A549 (cell line): ENCODE measurements around the gene OR2V1. TPM values are rescaled to one million over a fixed set of nuclear protein-coding genes. Genes with fewer than 3 reads are reported as not detected.

Source experiments
- ATAC-seq, 2 experiments: fragments of 200-7000 bp in 1 of 2; fragments of >200 bp in 1 of 2; cut with Nextera tagmentation in 1 of 2; cut with Tn5 transposase in 1 of 2; 3 replicates each; pipeline versions ENCODE4 v1.8.0 to v1.9.1; 2018 to 2020; ENCODE audit warnings: mild to moderate bottlenecking in 1 of 2, moderate library complexity in 1 of 2
- CTCF ChIA-PET: fragments of 300-600 bp; sonication (Branson Sonifier 250); formaldehyde crosslinking; extraction: SDS; loops from one replicate; lab custom pipeline; 2021; ENCODE audit warnings: antibody characterized with exemption, inconsistent platforms; lab: Yijun Ruan, JAX
- POLR2A ChIA-PET: fragments of 350-600 bp; formaldehyde crosslinking; extraction: SDS; loops from one replicate; lab custom pipeline; 2021; ENCODE audit warnings: antibody characterized with exemption, inconsistent platforms; lab: Yijun Ruan, JAX
- DNase-seq, 2 experiments: peaks; one replicate each; pipeline versions ENCODE4 v3.0.0 to v3.0.0-alpha.2; 2011 to 2016; ENCODE audit warnings: low read depth in 1 of 2, low spot score in 1 of 2
- FAIRE-seq: peaks from 2 replicates; lab custom pipeline; 2011; peaks lifted over from hg19 to GRCh38; lab: Jason Lieb, UNC
- H3K27ac ChIP-seq, 2 experiments: fragments of >200 bp; sonication (Bioruptor Twin); formaldehyde crosslinking; 3 replicates each; pipeline ENCODE4 v1.5.1; 2016 to 2017
- H3K4me1 ChIP-seq: fragments of >200 bp; sonication (Bioruptor Twin); formaldehyde crosslinking; 3 replicates; pipeline ENCODE4 v1.6.1; 2016
- H3K4me2 ChIP-seq: fragments of >200 bp; sonication (Bioruptor Twin); formaldehyde crosslinking; 3 replicates; pipeline ENCODE4 v1.6.1; 2016
- H3K4me3 ChIP-seq: fragments of >200 bp; sonication (Bioruptor Twin); formaldehyde crosslinking; 3 replicates; pipeline ENCODE4 v1.5.1; 2016
- H3K9me3 ChIP-seq: fragments of >200 bp; sonication (Bioruptor Twin); formaldehyde crosslinking; 3 replicates; pipeline ENCODE4 v1.6.1; 2016
- CBX8 ChIP-seq: fragments of 200-600 bp; sonication (generic); IDR thresholded peaks from 2 replicates; pipeline ENCODE4 v1.6.1; 2016
- CHD4 ChIP-seq: fragments of 200-600 bp; sonication (generic); IDR thresholded peaks from 2 replicates; pipeline ENCODE4 v1.6.1; 2016; ENCODE audit warnings: antibody characterized with exemption, mild to moderate bottlenecking, borderline replicate concordance
- EHF ChIP-seq: fragments of 250-450 bp; sonication (Bioruptor Pico); IDR thresholded peaks from 2 replicates; pipeline ENCODE4 v1.5.0; 2020; ENCODE audit warnings: mild to moderate bottlenecking
- HOXA7 ChIP-seq: fragments of 250-450 bp; sonication (Bioruptor Pico); IDR thresholded peaks from 2 replicates; pipeline ENCODE4 v1.5.0; 2020; ENCODE audit warnings: mild to moderate bottlenecking, moderate library complexity
- HOXB13 ChIP-seq: fragments of 250-450 bp; sonication (Bioruptor Pico); IDR thresholded peaks from 2 replicates; pipeline ENCODE4 v1.5.0; 2020; ENCODE audit warnings: low read depth, mild to moderate bottlenecking, moderate library complexity
- KDM1A ChIP-seq: fragments of 200-600 bp; sonication (generic); IDR thresholded peaks from 2 replicates; pipeline ENCODE4 v1.6.1; 2016; ENCODE audit warnings: low read depth, mild to moderate bottlenecking
- NFE2L2 ChIP-seq: fragments of 150-350 bp; conservative IDR thresholded peaks from 2 replicates; pipeline ENCODE4 v1.6.1; 2014; ENCODE audit warnings: low read length
- NR3C1 ChIP-seq: fragments of >200 bp; sonication (Bioruptor Twin); formaldehyde crosslinking; IDR thresholded peaks from 3 replicates; pipeline ENCODE4 v1.6.1; 2017
- PBX3 ChIP-seq: IDR thresholded peaks from 2 replicates; pipeline ENCODE4 v1.6.1; 2012
- RAD21 ChIP-seq, 2 experiments: fragments of >200 bp in 1 of 2; sonication (Bioruptor Twin) in 1 of 2; formaldehyde crosslinking in 1 of 2; IDR thresholded peaks in 1 of 2; conservative IDR thresholded peaks in 1 of 2; 2 replicates in 1 of 2; 3 replicates in 1 of 2; pipeline ENCODE4 v1.6.1; 2012 to 2018; ENCODE audit warnings: inconsistent platforms in 1 of 2
- RARB ChIP-seq: fragments of 250-450 bp; sonication (Bioruptor Pico); IDR thresholded peaks from 2 replicates; pipeline ENCODE4 v1.8.0; 2021; ENCODE audit warnings: mild to moderate bottlenecking, moderate library complexity
- REST ChIP-seq: fragments of 200-600 bp; sonication (generic); IDR thresholded peaks from 2 replicates; pipeline ENCODE4 v1.6.1; 2016; ENCODE audit warnings: antibody characterized with exemption, mild to moderate bottlenecking, moderate library complexity
- SMC3 ChIP-seq: fragments of >200 bp; sonication (Bioruptor Twin); formaldehyde crosslinking; IDR thresholded peaks from 3 replicates; pipeline ENCODE4 v1.6.1; 2018; ENCODE audit warnings: inconsistent platforms
- SREBF2 ChIP-seq: fragments of 450-650 bp; IDR thresholded peaks from 2 replicates; pipeline ENCODE4 v1.6.1; 2014; ENCODE audit warnings: mild to moderate bottlenecking, moderate library complexity
- TFCP2L1 ChIP-seq: fragments of 250-450 bp; sonication (Bioruptor Pico); IDR thresholded peaks from 2 replicates; pipeline ENCODE4 v1.5.0; 2021; ENCODE audit warnings: mild to moderate bottlenecking
- TP53 ChIP-seq: fragments of 250-450 bp; sonication (Bioruptor Pico); IDR thresholded peaks from 2 replicates; pipeline ENCODE4 v1.5.0; 2021; ENCODE audit warnings: mild to moderate bottlenecking, moderate library complexity
- USF2 ChIP-seq: fragments of 450-650 bp; IDR thresholded peaks from 2 replicates; pipeline ENCODE4 v1.6.1; 2014; ENCODE audit warnings: antibody characterized with exemption
- ZC3H11A ChIP-seq: fragments of 450-650 bp; IDR thresholded peaks from 2 replicates; pipeline ENCODE4 v1.6.1; 2014; ENCODE audit warnings: antibody characterized with exemption, mild to moderate bottlenecking
- WGBS: methylation state at CpG from one replicate; pipeline ENCODE4 v1.1.6; 2017; ENCODE audit errors: missing lambda C conversion rate; 5-methylcytosine and 5-hydroxymethylcytosine counted together
- polyA plus RNA-seq, 4 experiments: library from polyadenylated mRNA; depleted of rRNA in 3 of 4; stranded (reverse); fragments of >200 nt; fragmentation: RNase III in 1 of 4; extraction: RNeasy Plus Mini Kit Qiagen cat#74134 plus additional on column Dnase treatment in 1 of 4; gene quantifications; 2 replicates in 3 of 4; 3 replicates in 1 of 4; pipeline ENCODE4 v1.2.3, GENCODE V29; 2011 to 2017
- TF ChIP-seq, protein P1 (sequence below): IDR thresholded peaks from 2 replicates; pipeline ENCODE4 v1.6.1; 2012; ENCODE audit warnings: low read depth, borderline replicate concordance
- TF ChIP-seq, protein P2 (sequence below): fragments of >200 bp; sonication (Bioruptor Twin); formaldehyde crosslinking; IDR thresholded peaks from 2 replicates; pipeline ENCODE4 v1.6.1; 2016

OR2V1 gene
- polyA plus RNA-seq, 2 of the 4 experiments (the other 2 are of a cell fraction), result not detected

DNA sequence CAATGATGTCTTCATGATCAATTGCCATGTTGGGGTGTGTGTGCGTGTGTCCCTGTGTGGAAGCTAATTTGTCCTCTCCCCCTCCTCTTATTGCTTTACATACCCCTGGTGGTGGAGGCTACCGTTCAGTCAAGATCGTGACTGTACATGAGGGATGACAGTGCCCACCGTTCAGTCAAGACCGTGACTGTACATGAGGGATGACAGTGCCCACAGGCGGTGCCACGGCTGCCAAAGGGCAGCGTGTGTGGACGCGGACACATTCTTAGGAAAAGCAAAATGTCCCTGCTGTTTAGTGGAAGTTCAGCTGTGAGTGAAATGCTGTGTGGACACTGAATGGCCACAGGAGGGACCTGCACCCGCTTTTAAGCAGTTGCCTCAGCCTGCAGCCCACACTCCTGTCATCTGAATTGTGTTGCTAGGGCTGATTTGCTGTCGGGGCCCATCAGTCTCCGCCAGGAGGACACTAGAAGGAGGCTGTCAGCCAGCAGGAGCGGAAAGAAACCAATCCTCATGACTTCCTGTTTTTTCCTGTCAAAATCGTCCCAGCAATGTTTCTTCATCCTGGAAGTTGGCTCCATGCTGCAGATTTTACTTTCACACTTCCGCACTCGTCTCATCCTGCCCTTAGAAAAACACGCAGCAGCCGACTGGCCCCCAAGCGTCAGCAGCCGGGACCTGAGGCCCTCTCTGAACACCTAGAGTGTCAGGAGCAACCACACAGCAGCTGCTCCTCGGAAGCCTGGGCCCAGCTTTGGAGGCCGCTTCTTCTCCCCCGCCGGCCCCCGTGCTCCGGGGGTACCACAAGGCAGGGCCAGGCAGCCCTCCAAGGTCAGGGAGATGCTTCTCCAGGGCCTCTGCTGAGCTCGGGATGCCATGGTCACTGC, 9.1 kb downstream of the OR2V1 start (continued):
- TF ChIP-seq REST, result no peak
- TF ChIP-seq, all 56 proteins: peak for 0

DNA sequence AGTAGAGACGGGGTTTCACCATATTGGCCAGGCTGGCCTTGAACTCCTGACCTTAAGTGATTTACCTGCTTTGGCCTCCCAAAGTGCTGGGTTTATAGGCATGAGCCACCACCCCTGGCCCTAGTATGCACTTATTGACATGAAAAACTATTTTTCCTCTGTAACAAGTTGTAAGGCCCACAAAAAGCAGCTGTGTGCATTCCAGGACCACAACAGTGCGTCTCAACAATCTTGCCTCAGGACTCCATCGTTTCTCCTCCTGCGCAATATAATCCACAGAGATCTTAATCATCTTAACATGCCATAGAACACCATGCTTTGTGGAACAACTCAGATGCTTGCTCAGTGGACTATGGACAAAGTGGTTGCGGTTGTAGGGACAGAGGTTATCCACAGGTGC, 10.2 kb downstream of the OR2V1 start:
- no peak for ATAC-seq
- no peak for FAIRE-seq
- POLR2A ChIA-PET, result no interaction called here
- CTCF ChIA-PET, result no interaction called here
- no peak for TF ChIP-seq REST
- TF ChIP-seq ZC3H11A, result no peak
- no peak for TF ChIP-seq CHD4
- TF ChIP-seq EHF (CRISPR knock-in tag), result no peak
- TF ChIP-seq SMC3, result no peak
- TF ChIP-seq, protein P1, sequence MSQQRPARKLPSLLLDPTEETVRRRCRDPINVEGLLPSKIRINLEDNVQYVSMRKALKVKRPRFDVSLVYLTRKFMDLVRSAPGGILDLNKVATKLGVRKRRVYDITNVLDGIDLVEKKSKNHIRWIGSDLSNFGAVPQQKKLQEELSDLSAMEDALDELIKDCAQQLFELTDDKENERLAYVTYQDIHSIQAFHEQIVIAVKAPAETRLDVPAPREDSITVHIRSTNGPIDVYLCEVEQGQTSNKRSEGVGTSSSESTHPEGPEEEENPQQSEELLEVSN, result no peak
- no peak for TF ChIP-seq CBX8
- TF ChIP-seq SREBF2, result no peak
- no peak for TF ChIP-seq TFCP2L1 (CRISPR knock-in tag)
- TF ChIP-seq, protein P2, sequence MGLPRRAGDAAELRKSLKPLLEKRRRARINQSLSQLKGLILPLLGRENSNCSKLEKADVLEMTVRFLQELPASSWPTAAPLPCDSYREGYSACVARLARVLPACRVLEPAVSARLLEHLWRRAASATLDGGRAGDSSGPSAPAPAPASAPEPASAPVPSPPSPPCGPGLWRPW, result no peak
- no peak for TF ChIP-seq USF2
- no peak for TF ChIP-seq RAD21 (conservative IDR thresholded peaks at IDR 0.05 in 1 of 2, IDR thresholded peaks at IDR 0.05 in 1 of 2)
- TF ChIP-seq HOXB13 (CRISPR knock-in tag), result no peak
- no peak for TF ChIP-seq PBX3
- TF ChIP-seq NFE2L2, result no peak
- TF ChIP-seq TP53 (CRISPR knock-in tag), result no peak
- no peak for TF ChIP-seq NR3C1
- no peak for TF ChIP-seq RARB (CRISPR knock-in tag)
- TF ChIP-seq KDM1A, result no peak
- TF ChIP-seq HOXA7 (CRISPR knock-in tag), result no peak
- H3K4me1 ChIP-seq, result peaks cover 18% of the 10 kb centered on the region
- DNase-seq, result no peak
- H3K4me2 ChIP-seq, result peak overlapping the region; percentile 14
- no peaks in the 10 kb centered on the region for H3K9me3 ChIP-seq
- WGBS, result 74% methylated on average over 5 of the region's 5 CpGs
- H3K27ac ChIP-seq, result peak overlapping the region in 1 of 2 experiments; percentile 47; a peak in 2 of 6 replicates
- no peak overlapping the region for H3K4me3 ChIP-seq
